AG04449 (cell line): Measurements from ENCODE around the gene DENND1C.
"Not testable (repeated sequence)": the region's sequence is repeated elsewhere in the genome, so short reads cannot be mapped to it uniquely, and the experiment has no call there.

Experiments
- CTCF ChIA-PET: fragments of 350-600 bp; formaldehyde crosslinking; extraction: SDS; loops from one replicate; lab custom pipeline; 2021; ENCODE audit warnings: antibody characterized with exemption; lab: Yijun Ruan, JAX
- POLR2A ChIA-PET: fragments of 400-600, 350-600 bp; formaldehyde crosslinking; extraction: SDS; loops from one replicate; lab custom pipeline; 2020; ENCODE audit warnings: antibody characterized with exemption, inconsistent platforms; lab: Yijun Ruan, JAX
- DNase-seq: peaks from one replicate; pipeline ENCODE4 v3.0.0-alpha.2; 2010; ENCODE audit warnings: low read depth, low spot score
- H3K4me3 ChIP-seq: 2 replicates; pipeline ENCODE4 v1.5.1; 2011; ENCODE audit warnings: low read depth, mild to moderate bottlenecking, control low read depth, low read length
- TF ChIP-seq, protein P1 (sequence below): IDR thresholded peaks from one replicate; pipeline ENCODE4 v1.5.1; 2011; ENCODE audit warnings: mild to moderate bottlenecking, moderate library complexity, low read length, control low read depth, inconsistent platforms; ENCODE audit not compliant: insufficient read depth; ENCODE audit errors: missing control alignments

Gene DENND1C

DNA sequence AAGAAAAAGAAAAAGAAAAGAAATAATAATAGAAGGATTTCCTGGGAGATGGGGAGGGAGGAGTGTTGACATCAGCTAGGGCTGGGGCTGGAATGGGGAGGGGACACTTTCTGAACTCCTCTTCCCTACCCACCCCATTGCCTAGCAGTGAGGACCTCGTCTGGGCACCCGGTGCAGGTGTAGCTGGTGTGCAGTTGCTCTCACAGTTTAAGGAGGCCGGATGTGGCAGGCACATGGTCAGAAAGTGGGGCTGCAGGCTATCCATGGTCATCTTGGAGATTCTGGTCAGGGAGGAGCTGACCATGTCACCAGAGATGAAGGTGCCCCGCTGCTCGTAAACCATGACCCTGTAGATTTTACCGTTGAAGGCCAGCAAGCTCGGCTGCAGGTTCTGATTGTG lies 29.0 kb upstream of the DENND1C start:
- POLR2A ChIA-PET = no interaction called here
- TF ChIP-seq, protein P1, sequence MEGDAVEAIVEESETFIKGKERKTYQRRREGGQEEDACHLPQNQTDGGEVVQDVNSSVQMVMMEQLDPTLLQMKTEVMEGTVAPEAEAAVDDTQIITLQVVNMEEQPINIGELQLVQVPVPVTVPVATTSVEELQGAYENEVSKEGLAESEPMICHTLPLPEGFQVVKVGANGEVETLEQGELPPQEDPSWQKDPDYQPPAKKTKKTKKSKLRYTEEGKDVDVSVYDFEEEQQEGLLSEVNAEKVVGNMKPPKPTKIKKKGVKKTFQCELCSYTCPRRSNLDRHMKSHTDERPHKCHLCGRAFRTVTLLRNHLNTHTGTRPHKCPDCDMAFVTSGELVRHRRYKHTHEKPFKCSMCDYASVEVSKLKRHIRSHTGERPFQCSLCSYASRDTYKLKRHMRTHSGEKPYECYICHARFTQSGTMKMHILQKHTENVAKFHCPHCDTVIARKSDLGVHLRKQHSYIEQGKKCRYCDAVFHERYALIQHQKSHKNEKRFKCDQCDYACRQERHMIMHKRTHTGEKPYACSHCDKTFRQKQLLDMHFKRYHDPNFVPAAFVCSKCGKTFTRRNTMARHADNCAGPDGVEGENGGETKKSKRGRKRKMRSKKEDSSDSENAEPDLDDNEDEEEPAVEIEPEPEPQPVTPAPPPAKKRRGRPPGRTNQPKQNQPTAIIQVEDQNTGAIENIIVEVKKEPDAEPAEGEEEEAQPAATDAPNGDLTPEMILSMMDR = no peak
- DNase-seq = no peak
- H3K4me3 ChIP-seq = no peak overlapping the region
- CTCF ChIA-PET = interaction anchor here (0.6 to 1.5 kb wide), 2 partner anchors 10 to 386 kb away, joined by 3 read pairs; no protein-coding TSS in a partner anchor

DNA sequence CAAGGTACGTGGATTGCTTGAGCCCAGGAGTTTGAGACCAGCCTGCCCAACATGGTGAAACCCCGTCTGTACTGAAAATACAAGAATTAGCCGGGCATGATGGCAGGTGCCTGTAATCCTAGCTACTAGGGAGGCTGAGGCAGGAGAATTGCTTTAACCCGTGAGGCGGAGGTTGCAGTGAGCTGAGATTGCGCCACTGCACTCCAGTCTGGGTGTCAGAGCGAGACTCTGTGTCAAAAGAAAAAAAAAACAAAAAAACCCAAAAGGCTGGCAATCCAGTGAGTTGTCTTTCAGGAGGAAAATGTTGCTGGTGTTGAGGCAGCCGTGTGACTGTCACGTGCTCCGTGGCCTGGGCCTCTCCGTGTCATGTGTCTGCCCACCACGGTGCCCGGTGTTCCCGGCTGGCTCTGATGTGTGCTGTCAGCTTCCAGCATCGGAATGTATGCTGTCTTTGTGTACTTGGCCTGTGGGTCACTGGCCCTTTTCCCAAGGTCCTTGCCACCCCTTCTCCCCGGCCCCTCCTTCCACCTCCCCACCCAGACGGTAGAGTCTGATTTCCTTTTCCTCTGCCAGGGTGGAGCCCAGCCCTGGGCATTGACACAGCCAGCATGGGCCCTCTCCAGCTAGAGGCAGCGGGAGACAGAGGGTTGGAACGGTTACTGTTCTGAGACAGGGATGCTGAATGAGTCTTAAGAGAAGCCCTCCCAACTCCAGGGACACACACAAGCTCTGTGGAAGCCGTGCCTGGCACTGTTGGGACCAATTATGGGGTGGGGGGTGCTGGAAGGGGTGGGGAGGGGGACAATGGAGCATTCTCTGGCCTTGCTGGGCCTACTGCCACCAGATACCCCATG lies 27.8 kb upstream of the DENND1C start:
- ChIA-PET CTCF (interaction anchor here (3.4 kb wide), 1 partner anchor 8 kb away, joined by 21 read pairs; no protein-coding TSS in a partner anchor), POLR2A (no interaction called here)
- no peak overlapping the region for H3K4me3 ChIP-seq
- no peak for DNase-seq
- TF ChIP-seq, protein P1 = no peak

DNA sequence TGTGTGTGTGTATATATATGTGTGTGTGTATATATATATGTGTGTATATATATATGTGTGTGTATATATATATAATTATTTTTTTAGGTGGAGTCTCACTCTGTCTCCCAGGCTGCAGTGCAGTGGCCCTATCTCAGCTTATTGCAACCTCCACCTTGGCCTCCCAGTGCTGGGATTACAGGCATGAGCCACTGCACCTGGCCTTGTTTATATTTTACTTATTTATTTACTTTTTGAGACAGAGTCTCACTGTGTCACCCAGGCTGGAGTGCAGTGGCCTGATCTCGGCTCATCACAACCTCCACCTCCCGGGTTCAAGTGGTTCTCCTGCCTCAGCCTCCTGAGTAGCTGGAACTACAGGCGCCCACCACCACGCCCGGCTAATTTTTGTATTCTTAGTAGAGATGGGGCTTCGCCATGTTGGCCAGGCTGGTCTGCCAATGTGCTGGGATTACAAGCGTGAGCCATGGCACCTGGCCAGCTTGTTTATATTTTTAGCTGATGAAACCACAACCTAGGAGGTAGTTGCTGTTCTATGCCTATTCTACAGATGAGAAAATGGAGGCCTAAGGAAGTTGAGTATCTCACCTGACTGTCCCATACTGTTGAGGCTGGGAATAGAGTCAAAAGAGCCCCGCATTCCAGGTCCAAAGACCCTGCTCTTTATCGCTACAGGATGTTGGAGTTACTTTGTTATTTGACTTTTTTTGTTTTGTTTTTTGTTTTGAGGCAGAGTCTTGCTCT lies 26.6 kb upstream of the DENND1C start:
- DNase-seq, H3K4me3 ChIP-seq, POLR2A ChIA-PET: not testable (repeated sequence)
- CTCF ChIA-PET = interaction anchor here (1.2 to 3.4 kb wide), 2 partner anchors 9 to 123 kb away, joined by 3 to 21 read pairs; no protein-coding TSS in a partner anchor

DNA sequence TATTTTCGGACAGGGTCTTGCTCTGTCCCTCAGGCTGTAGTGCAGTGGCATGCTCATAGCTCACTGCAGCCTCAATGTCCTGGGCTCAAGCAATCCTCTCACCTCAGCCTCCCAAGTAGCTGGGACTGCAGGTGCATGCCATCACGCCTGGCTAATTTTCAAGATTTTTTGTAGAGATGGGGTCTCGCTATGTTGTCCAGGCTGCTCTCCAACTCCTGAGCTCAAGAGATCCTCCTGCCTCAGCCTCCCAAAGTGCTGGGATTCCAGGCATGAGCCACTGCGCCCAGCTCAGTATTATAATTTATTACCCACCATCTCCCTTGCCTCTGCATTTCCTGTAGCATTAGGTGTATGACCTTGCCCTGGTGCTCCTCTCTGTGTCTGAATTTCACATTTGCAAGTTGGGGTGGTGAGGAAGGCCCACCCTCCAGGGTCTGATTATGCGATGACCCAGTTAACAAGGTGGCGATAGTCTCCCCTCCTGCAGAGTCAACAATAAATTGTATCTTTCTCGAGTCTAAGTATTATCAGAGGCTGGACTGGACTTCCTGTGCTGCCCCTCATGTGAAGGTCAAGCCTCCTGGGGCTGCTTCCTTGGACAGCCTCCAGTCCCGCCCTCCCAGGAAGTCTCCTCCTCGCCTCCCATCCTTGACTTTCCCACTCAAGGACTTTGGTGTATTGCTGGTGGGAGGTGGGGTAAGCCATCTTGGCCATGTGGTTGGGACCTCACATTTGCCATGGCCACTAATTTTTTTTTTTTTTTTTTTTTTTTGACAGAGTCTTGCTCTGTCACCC lies 22.0 kb upstream of the DENND1C start:
- H3K4me3 ChIP-seq = no peak overlapping the region
- POLR2A ChIA-PET = interaction anchor here (0.6 kb wide), 1 partner anchor 28 kb away, joined by 3 read pairs; no protein-coding TSS in a partner anchor
- TF ChIP-seq, protein P1 = no peak
- DNase-seq = no peak
- CTCF ChIA-PET = no interaction called here

DNA sequence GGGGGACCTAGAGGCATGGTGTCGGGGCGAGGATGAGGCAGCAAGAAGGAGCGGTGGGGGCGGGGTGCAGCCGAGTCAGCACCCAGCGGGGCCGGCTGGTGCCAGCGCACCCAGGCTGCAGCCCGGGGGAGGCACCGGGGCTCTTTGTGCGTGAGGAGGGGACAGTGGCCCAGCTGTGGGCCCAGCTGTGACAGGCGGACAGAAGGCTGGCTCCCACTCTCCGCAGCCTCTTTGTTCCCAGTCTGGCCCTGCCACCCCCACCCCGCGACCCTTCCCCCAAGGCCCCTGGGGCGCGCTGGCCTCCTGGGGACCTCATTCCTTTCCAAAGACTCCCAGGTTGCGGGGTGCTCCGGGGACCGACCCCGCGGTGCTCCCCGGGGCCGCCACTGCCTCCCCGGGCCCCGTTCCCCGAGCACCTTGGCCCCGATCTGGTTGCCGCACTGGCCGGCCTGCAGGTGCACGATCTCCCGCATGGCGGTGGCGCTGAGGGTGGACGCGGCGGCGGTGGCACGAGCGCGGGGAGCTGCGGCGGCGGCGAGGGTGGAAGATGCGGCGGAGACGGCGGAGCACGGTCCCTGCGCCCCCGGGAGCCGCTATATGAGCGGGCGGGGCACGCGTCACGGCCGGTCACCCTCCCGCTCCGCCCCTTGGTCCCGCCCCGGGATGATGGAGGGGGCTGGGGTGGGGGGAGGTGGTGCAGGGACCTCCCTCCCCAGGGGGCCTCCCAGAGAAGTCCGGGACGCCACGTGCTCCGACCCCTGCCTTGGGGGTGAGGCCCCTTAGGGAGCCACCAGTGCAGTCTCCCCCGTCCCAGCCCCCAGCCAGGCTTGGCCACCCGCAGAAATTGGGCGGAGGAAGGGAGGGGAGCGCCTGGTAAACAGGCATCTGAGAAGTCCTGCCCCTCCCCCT lies 20.4 kb upstream of the DENND1C start, which contains the start of gene TUBB4A:
TSS of gene TUBB4A (minus strand) at position 570 of the 909 bp plus-strand sequence. CDS start at position 473, 97 bp downstream.
- POLR2A ChIA-PET = no interaction called here
- no peak within 1 kb of the TSS for H3K4me3 ChIP-seq
- DNase-seq = no peak
- TF ChIP-seq, protein P1 = no peak
- CTCF ChIA-PET = no interaction called here
